ENCODE measurements around the gene NKIRAS2.

DNA sequence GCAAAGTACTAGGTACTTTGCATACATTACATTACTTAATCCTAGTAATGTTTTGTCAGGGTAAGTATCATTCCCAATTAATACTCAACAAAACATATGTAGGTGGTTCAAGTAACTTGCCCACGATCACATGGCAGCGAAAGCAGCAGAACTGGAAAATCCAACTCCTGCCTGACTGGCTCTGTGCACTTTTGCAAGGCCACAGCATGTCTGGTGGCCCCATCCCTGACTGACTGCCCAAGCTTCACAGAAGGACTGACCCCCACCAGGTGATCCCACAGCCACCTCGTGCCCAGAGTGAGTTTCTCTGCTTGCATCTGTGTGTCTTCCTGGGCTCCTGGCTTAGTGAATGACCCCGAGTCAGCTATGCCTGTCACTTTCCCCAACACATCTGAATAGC lies 41.9 kb upstream of the NKIRAS2 start:
- no peak for TF ChIP-seq POLR2AphosphoS5 (IDR thresholded peaks at IDR 0.05; ENCODE audit: low read depth, low read length)
- no peak for TF ChIP-seq POLR2A (IDR thresholded peaks at IDR 0.05; ENCODE audit: low read depth, low read length)

Measured in GM12892 (cell line).